Measurements from ENCODE around the gene GPAM. TPM values are rescaled to one million over a fixed set of nuclear protein-coding genes. Genes with fewer than 3 reads are reported as not detected.

The GPAM gene
- total RNA-seq, 1 experiment from 2014 or later: 16.0 TPM

- Histone ChIP-seq H3K23ac (ENCODE audit: insufficient read length, low read depth, low read length) (no peak overlapping the region), H3K27me3 (ENCODE audit: insufficient read depth, low read length) (no peaks in the 10 kb centered on the region), H4K20me1 (ENCODE audit: control insufficient read depth, insufficient read depth, insufficient read length) (no peaks in the 10 kb centered on the region), H2BK5ac (ENCODE audit: insufficient read length, low read length) (no peak overlapping the region), H3K14ac (ENCODE audit: insufficient read depth, low read length) (no peak overlapping the region), H3K56ac (ENCODE audit: insufficient read length, low read depth, low read length) (no peak overlapping the region), H4K5ac (ENCODE audit: insufficient read length, low read depth, low read length) (no peak overlapping the region), H3K23me2 (ENCODE audit: insufficient read length, low read depth, low read length, poor library complexity, severe bottlenecking) (no peaks in the 10 kb centered on the region), H2AK5ac (ENCODE audit: insufficient read length, low read length) (no peak overlapping the region), H4K91ac (ENCODE audit: insufficient read length, low read depth, low read length) (no peak overlapping the region), H3K18ac (ENCODE audit: insufficient read length, low read depth, low read length) (no peak overlapping the region), H3K27ac (ENCODE audit: insufficient read length, low read depth, low read length) (no peak overlapping the region), H2BK15ac (ENCODE audit: low read depth, low read length) (no peak overlapping the region), H4K8ac (replicated peaks; ENCODE audit: insufficient read length, low read depth, low read length) (no peak overlapping the region), H3K79me2 (ENCODE audit: insufficient read depth, low read length) (no peaks in the 10 kb centered on the region), H2AFZ (ENCODE audit: low read length) (no peak overlapping the region), H2BK20ac (ENCODE audit: low read depth, low read length, poor library complexity, severe bottlenecking) (no peak overlapping the region), H3K4me1 (ENCODE audit: insufficient read depth, low read length) (no peaks in the 10 kb centered on the region), H3K4me2 (ENCODE audit: insufficient read depth, insufficient read length, low read length) (no peak overlapping the region), H2BK120ac (ENCODE audit: low read depth, low read length, poor library complexity, severe bottlenecking) (no peak overlapping the region), H3K9ac (ENCODE audit: extremely low read depth, insufficient read length, low read length) (no peak overlapping the region), H3K79me1 (ENCODE audit: insufficient read depth, low read depth, low read length, poor library complexity, severe bottlenecking) (no peaks in the 10 kb centered on the region), H3K4ac (ENCODE audit: low read depth, low read length) (no peak overlapping the region), H3K9me3 (ENCODE audit: control insufficient read depth, low read depth, low read length) (no peaks in the 10 kb centered on the region), H2BK12ac (ENCODE audit: insufficient read length, low read depth, low read length) (no peak overlapping the region), H3T11ph (ENCODE audit: low read length) (no peak overlapping the region)
- Mint-ChIP-seq H3K36me3 (ENCODE audit: insufficient read depth in 1 of 3, low read depth in 3 of 3) (peaks cover 15 to 39% (median 36%) of the 10 kb centered on the region in 3 experiments; a peak in 6 of 7 replicates), H3K4me1 (peaks cover 6% of the 10 kb centered on the region in 2 experiments), H3K9me3 (no peaks in the 10 kb centered on the region), H3K27me3 (ENCODE audit: low read depth) (no peaks in the 10 kb centered on the region), H3K27ac (no peak overlapping the region), H3K4me3 (no peak overlapping the region)
- TF ChIP-seq, protein P1, sequence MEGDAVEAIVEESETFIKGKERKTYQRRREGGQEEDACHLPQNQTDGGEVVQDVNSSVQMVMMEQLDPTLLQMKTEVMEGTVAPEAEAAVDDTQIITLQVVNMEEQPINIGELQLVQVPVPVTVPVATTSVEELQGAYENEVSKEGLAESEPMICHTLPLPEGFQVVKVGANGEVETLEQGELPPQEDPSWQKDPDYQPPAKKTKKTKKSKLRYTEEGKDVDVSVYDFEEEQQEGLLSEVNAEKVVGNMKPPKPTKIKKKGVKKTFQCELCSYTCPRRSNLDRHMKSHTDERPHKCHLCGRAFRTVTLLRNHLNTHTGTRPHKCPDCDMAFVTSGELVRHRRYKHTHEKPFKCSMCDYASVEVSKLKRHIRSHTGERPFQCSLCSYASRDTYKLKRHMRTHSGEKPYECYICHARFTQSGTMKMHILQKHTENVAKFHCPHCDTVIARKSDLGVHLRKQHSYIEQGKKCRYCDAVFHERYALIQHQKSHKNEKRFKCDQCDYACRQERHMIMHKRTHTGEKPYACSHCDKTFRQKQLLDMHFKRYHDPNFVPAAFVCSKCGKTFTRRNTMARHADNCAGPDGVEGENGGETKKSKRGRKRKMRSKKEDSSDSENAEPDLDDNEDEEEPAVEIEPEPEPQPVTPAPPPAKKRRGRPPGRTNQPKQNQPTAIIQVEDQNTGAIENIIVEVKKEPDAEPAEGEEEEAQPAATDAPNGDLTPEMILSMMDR (conservative IDR thresholded peaks at IDR 0.05): no peak
- WGBS (ENCODE audit: extremely low coverage, insufficient read length, low lambda C conversion rate): no CpG with 5 or more reads among the region's 4 CpGs
- no peak for DNase-seq
Observed at GRCh38 chr10:112151524-112152039, 32.0 kb downstream of the GPAM start.

Measured in H9 (cell line).